Renal cortical epithelial cell (primary cell): ENCODE data around the gene AWAT1. TPM values are rescaled to one million over a fixed set of nuclear protein-coding genes. Genes with fewer than 3 reads are reported as not detected.
"Not testable (repeated sequence)": the region's sequence is repeated elsewhere in the genome, so short reads cannot be mapped to it uniquely, and the experiment has no call there.

Experiments used
- DNase-seq: peaks from one replicate; pipeline ENCODE4 v3.0.0-alpha.2; 2011; ENCODE audit warnings: low read depth
- total RNA-seq: library from RNA; depleted of rRNA; stranded (reverse); fragments of >200 nt; gene quantifications from 2 replicates; pipeline ENCODE4 v1.2.3, GENCODE V29; 2014

AWAT1 gene
- total RNA-seq, 1 donor from 2014 or later, result not detected

- DNase-seq, result peak; percentile 40
These were observed 28.6 kb downstream of the AWAT1 start for GRCh38 chrX:70262952-70263567.

GRCh38 chrX:70264784-70265183, 30.3 kb downstream of the AWAT1 start:
- DNase-seq, result no peak

GRCh38 chrX:70268034-70268433, 33.6 kb downstream of the AWAT1 start, which contains the start of gene ARR3:
Gene ARR3, plus strand, starts transcription at chrX:70268334. Its CDS starts 1,052 bp downstream, at chrX:70269386.
- no peak for DNase-seq

GRCh38 chrX:70274029-70274428, 39.6 kb downstream of the AWAT1 start:
- not testable (repeated sequence) for DNase-seq

- no peak for DNase-seq
These were observed 44.6 kb downstream of the AWAT1 start for GRCh38 chrX:70279081-70279480.

GRCh38 chrX:70280573-70280972, 46.1 kb downstream of the AWAT1 start:
- DNase-seq, result no peak

- DNase-seq, result no peak
These were observed 47.5 kb downstream of the AWAT1 start, which contains the start of gene RAB41 for GRCh38 chrX:70281951-70282350. Gene RAB41, plus strand, starts transcription at chrX:70282172. Its CDS starts 46 bp downstream, at chrX:70282218.

- no peak for DNase-seq
These were observed 54.8 kb downstream of the AWAT1 start for GRCh38 chrX:70289168-70289792.

Other genes with a start within 250 kb of the AWAT1 start
- gene AWAT2, start 184.7 kb upstream of the AWAT1 start, total RNA-seq, result not detected in 2 replicates
- gene OTUD6A, start 172.2 kb upstream of the AWAT1 start, total RNA-seq, result not detected in 2 replicates
- 94.3 and 121 TPM in 2 replicates for gene IGBP1, start 101.2 kb upstream of the AWAT1 start, total RNA-seq
- not detected in 2 replicates for gene DGAT2L6, start 57.2 kb upstream of the AWAT1 start, total RNA-seq
- 0.15 TPM in 1 of 2 replicates, not detected in the other for gene P2RY4, start 25.5 kb downstream of the AWAT1 start, total RNA-seq
- not detected in 2 replicates for gene ARR3, start 33.7 kb downstream of the AWAT1 start, total RNA-seq
- gene RAB41, start 47.5 kb downstream of the AWAT1 start, total RNA-seq, result not detected in 2 replicates
- gene PDZD11, start 55.3 kb downstream of the AWAT1 start, total RNA-seq, result 38.9 and 58.7 TPM in 2 replicates
- gene KIF4A, start 55.4 kb downstream of the AWAT1 start, total RNA-seq, result 0.80 and 6.6 TPM in 2 replicates
- gene GDPD2, start 188.7 kb downstream of the AWAT1 start, total RNA-seq, result 0.05 TPM in 1 of 2 replicates, not detected in the other
- gene DLG3, start 210.2 kb downstream of the AWAT1 start, total RNA-seq, result 33.5 and 34.2 TPM in 2 replicates